Progenitor cell of endocrine pancreas (in vitro differentiated cells): ENCODE data around the gene AK8. TPM values are rescaled to one million over a fixed set of nuclear protein-coding genes. Genes with fewer than 3 reads are reported as not detected.

ENCODE experiments used
- DNase-seq: peaks from one replicate; pipeline ENCODE4 v3.0.0; 2021; ENCODE audit warnings: low spot score; ENCODE audit not compliant: unreplicated experiment
- H3K27ac Mint-ChIP-seq: 2 replicates; pipeline ENCODE4 v1.8.0; 2021; ENCODE audit warnings: mild to moderate bottlenecking, moderate library complexity, mixed read lengths
- H3K27me3 Mint-ChIP-seq: 2 replicates; pipeline ENCODE4 v1.8.0; 2021; ENCODE audit warnings: mixed read lengths
- H3K36me3 Mint-ChIP-seq: 2 replicates; pipeline ENCODE4 v1.8.0; 2022; ENCODE audit warnings: mixed read lengths; ENCODE audit not compliant: insufficient read depth
- H3K4me1 Mint-ChIP-seq: 2 replicates; pipeline ENCODE4 v1.8.0; 2021; ENCODE audit warnings: low read depth, mixed read lengths
- H3K4me3 Mint-ChIP-seq: 2 replicates; pipeline ENCODE4 v1.8.0; 2021; ENCODE audit warnings: low read depth, mild to moderate bottlenecking, moderate library complexity, mixed read lengths
- H3K9me3 Mint-ChIP-seq: 2 replicates; pipeline ENCODE4 v1.8.0; 2021; ENCODE audit warnings: low read depth, mixed read lengths
- CTCF ChIP-seq: fragments of 200-600 bp; sonication (generic); IDR thresholded peaks from one replicate; pipeline ENCODE4 v1.5.0; 2021; ENCODE audit warnings: antibody characterized with exemption, mild to moderate bottlenecking; ENCODE audit not compliant: unreplicated experiment
- total RNA-seq: library from RNA; stranded (reverse); gene quantifications from 2 replicates; pipeline ENCODE4 v1.2.1, GENCODE V29; 2021

Gene AK8
- total RNA-seq, 1 donor from 2014 or later, result 1.9 TPM

- TF ChIP-seq CTCF, result no peak
- Mint-ChIP-seq H3K4me1 (peaks cover 6% of the 10 kb centered on the region), H3K4me3 (peak overlapping the region; percentile 93), H3K36me3 (no peaks in the 10 kb centered on the region), H3K9me3 (peaks cover 11% of the 10 kb centered on the region), H3K27ac (peak overlapping the region; percentile 92), H3K27me3 (peaks cover 10% of the 10 kb centered on the region)
- DNase-seq, result peak; percentile 35
Measured at GRCh38 chr9:132769906-132770769, 107.9 kb downstream of the AK8 start.

GRCh38 chr9:132768932-132769905 is 108.9 kb downstream of the AK8 start:
- peak overlapping the region; percentile 92 for H3K27ac Mint-ChIP-seq
- H3K4me1 Mint-ChIP-seq, result peaks cover 6% of the 10 kb centered on the region
- no peak for DNase-seq
- TF ChIP-seq CTCF, result peak; percentile 45
- peaks cover 10% of the 10 kb centered on the region for H3K27me3 Mint-ChIP-seq
- H3K9me3 Mint-ChIP-seq, result peaks cover 11% of the 10 kb centered on the region
- H3K4me3 Mint-ChIP-seq, result peak overlapping the region; percentile 93
- H3K36me3 Mint-ChIP-seq, result no peaks in the 10 kb centered on the region

GRCh38 chr9:132763574-132763973 is 114.5 kb downstream of the AK8 start:
- peaks cover 7% of the 10 kb centered on the region for H3K9me3 Mint-ChIP-seq
- DNase-seq, result no peak
- H3K4me1 Mint-ChIP-seq, result no peaks in the 10 kb centered on the region
- no peak overlapping the region for H3K27ac Mint-ChIP-seq
- H3K36me3 Mint-ChIP-seq, result no peaks in the 10 kb centered on the region
- H3K27me3 Mint-ChIP-seq, result peaks cover 10% of the 10 kb centered on the region
- H3K4me3 Mint-ChIP-seq, result no peak overlapping the region
- TF ChIP-seq CTCF, result no peak

GRCh38 chr9:132762896-132763295 is 115.2 kb downstream of the AK8 start:
- peaks cover 10% of the 10 kb centered on the region for H3K27me3 Mint-ChIP-seq
- H3K36me3 Mint-ChIP-seq, result no peaks in the 10 kb centered on the region
- H3K4me1 Mint-ChIP-seq, result no peaks in the 10 kb centered on the region
- H3K27ac Mint-ChIP-seq, result no peak overlapping the region
- no peak overlapping the region for H3K4me3 Mint-ChIP-seq
- TF ChIP-seq CTCF, result no peak
- H3K9me3 Mint-ChIP-seq, result peaks cover 7% of the 10 kb centered on the region
- DNase-seq, result no peak

GRCh38 chr9:132761602-132762001 is 116.5 kb downstream of the AK8 start:
- Mint-ChIP-seq H3K36me3 (no peaks in the 10 kb centered on the region), H3K4me1 (no peaks in the 10 kb centered on the region)
- TF ChIP-seq CTCF, result no peak

More at GRCh38 chr9:132761602-132762001, 116.5 kb downstream of the AK8 start:
- no peak overlapping the region for H3K27ac Mint-ChIP-seq
- peaks cover 5% of the 10 kb centered on the region for H3K27me3 Mint-ChIP-seq
- H3K4me3 Mint-ChIP-seq, result no peak overlapping the region
- DNase-seq, result no peak
- H3K9me3 Mint-ChIP-seq, result peaks cover 3% of the 10 kb centered on the region
